ENCODE measurements around the gene FLACC1. TPM values are rescaled to one million over a fixed set of nuclear protein-coding genes. Genes with fewer than 3 reads are reported as not detected.
A peak's percentile ranks its signal among the peaks of the same experiment; 100 is the strongest.

The FLACC1 gene
- total RNA-seq, 2 donors from 2014 or later = 4.9 to 5.7 TPM

DNA sequence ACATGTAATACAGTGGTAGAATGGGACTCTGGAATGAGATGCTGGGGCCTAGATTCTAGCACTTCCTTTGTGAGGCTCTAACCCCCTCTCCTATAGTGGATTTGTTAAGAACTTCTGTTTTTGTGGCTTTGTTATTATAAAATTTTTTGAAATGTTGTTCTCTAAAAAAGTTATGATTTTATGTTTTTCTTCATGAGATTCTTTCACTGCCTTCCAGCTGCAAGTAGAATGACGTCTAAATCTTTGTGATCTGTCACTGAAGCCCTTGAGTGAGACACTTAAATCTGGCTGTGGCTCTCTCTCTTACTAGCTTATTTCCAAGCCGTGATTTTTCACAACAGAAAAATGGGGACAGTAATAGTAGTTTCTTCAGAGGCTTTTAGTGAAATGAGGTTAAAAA is 95.2 kb downstream of the FLACC1 start:
- ATAC-seq = no peak
- intact Hi-C loops (cut with DNase I) = no loop called here
- no peak for DNase-seq

- intact Hi-C loops (cut with DNase I) = no loop called here
- ATAC-seq = no peak
Observed at GRCh38 chr2:201261471-201261870, 95.7 kb downstream of the FLACC1 start.

GRCh38 chr2:201260302-201260800 is 96.8 kb downstream of the FLACC1 start, which contains the start of gene CASP8:
TSS of gene CASP8 (plus strand) at chr2:201260536. CDS start at chr2:201266487, 5,951 bp downstream.
- peak; percentile 29 for DNase-seq
- intact Hi-C loops (cut with DNase I) = no loop called here

More at GRCh38 chr2:201261471-201261870, 95.7 kb downstream of the FLACC1 start:
- DNase-seq = no peak

DNA sequence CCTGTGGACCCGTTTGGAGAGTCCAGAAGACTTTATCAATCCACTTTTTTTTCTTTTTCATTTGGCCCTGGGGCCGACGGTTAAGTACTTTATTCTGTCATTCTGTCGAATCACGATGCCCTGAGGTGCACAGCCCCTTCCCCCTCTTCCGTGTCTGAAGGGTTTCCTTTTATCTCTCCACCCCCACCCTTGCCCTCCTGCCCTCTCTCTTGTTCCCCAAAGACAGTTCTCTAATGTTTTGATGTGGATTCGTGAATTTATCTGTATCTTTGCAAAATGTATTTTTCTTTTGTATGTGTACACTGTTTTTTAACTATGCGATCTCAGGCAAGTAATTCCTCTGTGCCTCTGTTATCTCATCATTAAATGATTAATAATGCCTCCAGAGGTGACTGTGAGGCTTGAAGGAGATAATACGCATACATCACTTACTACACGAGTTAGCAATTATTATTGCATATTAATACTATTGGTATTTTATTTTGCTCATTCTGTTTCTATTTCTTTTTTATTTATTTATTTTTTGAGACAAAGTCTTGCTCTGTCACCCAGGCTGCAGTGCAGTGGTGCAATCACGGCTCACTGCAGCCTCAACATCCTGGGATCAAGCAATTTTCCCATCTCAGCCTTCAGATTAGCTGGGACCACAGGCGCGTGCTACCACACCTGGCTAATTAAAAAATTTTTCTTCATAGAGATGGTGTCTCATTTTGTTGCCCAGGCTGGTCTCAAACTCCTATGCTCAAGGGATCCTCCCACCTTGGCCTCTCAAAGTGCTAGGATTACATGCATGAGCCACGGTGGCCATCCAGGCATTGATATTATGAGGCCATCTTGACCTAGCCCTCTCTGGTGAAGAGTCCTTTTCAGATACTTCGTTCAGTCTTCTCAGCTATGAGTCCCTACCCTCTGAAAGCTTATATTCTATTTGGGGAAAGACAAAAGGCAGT is 98.2 kb downstream of the FLACC1 start:
- intact Hi-C loops (cut with DNase I) = no loop called here
- no peak for DNase-seq

More at GRCh38 chr2:201260302-201260800, 96.8 kb downstream of the FLACC1 start, which contains the start of gene CASP8:
- peak in 1 of 2 donors; percentile 34 for ATAC-seq

GRCh38 chr2:201257956-201258665 is 99.0 kb downstream of the FLACC1 start:
- DNase-seq (peak; percentile 83), ATAC-seq (peak; percentile 76 to 84)
- intact Hi-C loops (cut with DNase I) = no loop called here

More for the DNA sequence above, 98.2 kb downstream of the FLACC1 start:
- peak in 1 of 2 donors; percentile 10 for ATAC-seq

DNA sequence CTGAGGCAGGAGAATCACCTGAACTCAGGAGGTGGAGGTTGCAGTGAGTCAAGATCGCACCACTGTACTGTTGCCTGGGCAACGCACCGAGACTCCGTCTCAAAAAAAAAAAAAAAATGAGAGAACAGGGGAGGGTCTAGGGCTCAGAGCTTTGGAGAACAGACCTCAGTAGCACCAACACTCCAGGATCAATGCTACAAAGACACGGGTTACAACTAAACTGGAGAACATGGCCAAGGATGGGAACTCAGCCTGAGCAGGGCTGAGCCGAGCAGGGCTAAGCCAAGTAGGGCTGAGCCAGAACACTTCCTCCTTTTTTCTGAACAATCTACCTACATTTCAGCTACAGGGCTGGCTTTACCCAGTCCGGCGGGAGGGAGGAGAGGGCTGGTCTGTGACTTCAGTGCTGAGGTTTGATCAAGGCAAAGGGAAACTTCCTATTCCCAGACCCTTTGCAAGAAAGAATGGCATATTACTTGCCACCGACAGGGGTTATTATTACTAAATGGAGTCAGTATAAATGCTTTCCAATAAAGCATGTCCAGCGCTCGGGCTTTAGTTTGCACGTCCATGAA is 99.7 kb downstream of the FLACC1 start:
- peak; percentile 47 to 75 for ATAC-seq
- DNase-seq = peak; percentile 40
- intact Hi-C loops (cut with DNase I) = no loop called here

GRCh38 chr2:201256082-201256481 is 101.1 kb downstream of the FLACC1 start:
- intact Hi-C loops (cut with DNase I) = no loop called here
- ATAC-seq (no peak), DNase-seq (no peak)

GRCh38 chr2:201255408-201256033 is 101.6 kb downstream of the FLACC1 start:
- intact Hi-C loops (cut with DNase I) = no loop called here
- ATAC-seq = no peak
- no peak for DNase-seq

DNA sequence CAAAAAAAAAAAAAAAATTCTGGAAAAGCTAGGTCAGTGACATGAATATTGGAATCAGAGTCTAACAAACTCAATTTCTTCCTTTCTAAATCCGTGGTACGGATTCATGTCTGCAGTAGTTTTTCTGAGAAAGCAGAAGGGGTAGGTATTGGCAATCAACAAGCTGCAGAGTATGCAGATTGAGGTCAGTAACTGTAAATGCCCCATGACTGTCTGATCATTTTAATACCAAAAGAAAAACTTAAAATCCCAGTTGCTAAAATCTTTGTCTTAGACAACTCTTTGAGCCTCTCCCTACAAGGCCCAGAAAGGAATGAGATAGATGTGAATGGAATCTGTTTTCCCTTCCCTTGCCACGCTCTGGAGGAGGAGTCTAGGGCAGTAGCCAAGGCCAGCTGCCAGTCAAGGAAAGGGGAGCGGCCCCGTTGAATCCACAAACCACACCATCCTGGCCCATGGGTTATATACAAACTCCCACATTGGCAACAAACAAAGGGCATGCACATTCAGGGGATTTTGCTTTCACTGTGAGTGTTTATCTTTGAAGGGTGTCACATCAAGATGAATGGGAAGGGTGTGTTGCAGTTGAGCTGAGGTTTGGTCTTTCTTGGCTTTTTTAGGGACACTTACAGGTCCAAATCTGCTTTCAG is 102.9 kb downstream of the FLACC1 start:
- intact Hi-C loops (cut with DNase I) = no loop called here
- ATAC-seq (peak in 1 of 2 donors; percentile 26), DNase-seq (no peak)

DNA sequence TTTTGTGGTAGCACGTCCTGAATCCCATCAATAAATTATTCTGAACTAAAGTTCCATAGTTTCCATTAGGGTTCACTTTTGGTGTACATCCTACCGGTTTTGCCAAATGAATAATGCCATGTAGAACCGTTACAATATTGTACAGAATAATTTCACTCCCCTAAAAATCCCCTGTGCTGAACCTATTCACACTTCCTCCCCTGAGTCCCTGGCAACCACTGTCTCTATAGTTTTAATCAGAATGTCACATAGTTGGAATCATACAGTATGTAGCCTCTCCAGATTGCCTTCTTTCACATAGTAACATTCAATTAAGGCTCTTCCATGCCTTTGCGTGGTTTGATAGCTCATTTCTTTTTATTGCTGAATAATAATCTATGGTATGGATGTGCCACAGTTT is 106.4 kb downstream of the FLACC1 start:
- DNase-seq (no peak), ATAC-seq (no peak)
- intact Hi-C loops (cut with DNase I) = no loop called here

GRCh38 chr2:201249889-201250288 is 107.3 kb downstream of the FLACC1 start:
- no peak for DNase-seq
- intact Hi-C loops (cut with DNase I) = no loop called here
- no peak for ATAC-seq

DNA sequence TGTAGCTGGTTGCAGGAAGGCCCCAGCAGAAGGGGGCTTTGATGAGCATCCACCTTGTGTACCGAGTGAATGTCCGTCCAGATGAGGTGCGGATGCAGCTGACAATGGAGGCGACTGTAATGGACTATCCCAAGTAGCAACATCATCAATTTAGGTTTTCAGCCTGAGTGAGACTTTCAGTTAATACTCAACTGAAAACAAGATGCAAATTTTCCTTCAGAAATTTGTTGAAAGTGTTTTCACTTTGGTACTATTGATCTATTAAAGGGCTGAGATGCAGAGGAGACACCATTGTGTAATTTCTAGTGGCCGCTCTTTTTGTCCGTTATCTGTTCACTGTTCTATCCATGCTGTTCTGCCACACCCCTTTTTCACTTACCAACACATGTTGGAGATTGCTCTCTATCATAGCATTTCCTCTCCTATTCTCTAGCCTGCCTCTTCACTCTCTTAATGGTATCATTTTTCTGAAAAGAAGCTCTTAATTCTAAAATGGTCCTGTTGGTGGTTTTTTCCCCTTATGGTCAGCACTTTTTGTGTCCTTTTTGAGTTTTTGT is 108.8 kb downstream of the FLACC1 start:
- intact Hi-C loops (cut with DNase I) = no loop called here
- ATAC-seq = no peak

DNA sequence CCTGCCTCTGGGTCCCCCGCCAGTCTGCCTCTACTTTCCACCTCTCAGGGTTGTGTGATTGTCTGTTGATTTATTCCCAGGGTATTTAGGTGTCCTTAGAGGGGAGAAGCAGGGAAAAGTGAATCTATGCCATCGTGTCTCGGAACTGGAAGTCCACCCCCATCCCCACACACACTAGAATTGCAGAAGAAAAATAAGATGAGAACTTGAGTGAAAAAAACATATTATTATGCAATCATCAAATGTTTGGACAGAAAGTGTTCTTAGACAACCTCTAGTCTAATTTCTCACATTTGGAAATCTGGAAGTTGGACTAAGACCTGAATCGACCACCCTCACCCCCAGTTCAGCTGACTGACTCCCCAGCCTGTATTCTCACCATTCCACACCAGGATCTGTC is 110.9 kb downstream of the FLACC1 start:
- peak in 1 of 2 donors; percentile 8 for ATAC-seq
- no peak for DNase-seq
- intact Hi-C loops (cut with DNase I) = no loop called here

More for the DNA sequence above, 108.8 kb downstream of the FLACC1 start:
- DNase-seq = no peak

- DNase-seq = no peak
- intact Hi-C loops (cut with DNase I) = no loop called here
- no peak for ATAC-seq
Observed at GRCh38 chr2:201244829-201245228, 112.3 kb downstream of the FLACC1 start.

- ATAC-seq = no peak
- DNase-seq = no peak
- intact Hi-C loops (cut with DNase I) = no loop called here
Observed at GRCh38 chr2:201242571-201243277, 114.4 kb downstream of the FLACC1 start.

DNA sequence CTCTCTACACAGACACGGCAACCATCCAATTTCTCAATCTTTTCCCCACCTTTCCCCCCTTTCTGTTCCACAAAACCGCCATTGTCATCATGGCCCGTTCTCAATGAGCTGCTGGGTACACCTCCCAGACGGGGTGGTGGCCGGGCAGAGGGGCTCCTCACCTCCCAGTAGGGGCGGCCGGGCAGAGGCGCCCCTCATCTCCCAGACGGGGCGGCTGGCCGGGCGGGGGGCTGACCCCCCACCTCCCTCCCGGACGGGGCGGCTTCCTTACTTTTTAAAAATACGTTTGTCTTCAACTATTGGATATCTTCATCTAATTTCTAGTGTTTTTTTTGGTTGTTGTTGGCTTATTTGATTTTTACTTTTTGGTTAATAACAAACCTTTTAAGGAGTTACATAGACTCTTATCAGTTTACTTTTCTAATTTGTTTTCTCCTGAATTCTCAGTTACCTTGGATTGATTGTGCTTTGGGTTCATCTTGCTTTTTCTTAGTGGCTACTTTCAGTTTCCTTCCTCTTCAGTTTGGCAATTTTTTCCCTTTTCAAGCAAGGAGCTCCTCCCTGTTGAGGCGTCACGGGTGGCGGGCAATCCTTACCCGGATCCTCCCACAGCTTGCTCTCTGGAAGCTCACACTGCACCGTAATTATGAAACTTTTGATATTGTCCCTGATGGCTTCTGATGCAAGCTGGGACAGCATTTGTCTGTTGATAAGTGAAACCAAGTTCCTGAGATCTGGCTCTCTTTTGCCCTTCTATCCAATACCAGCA is 117.8 kb downstream of the FLACC1 start:
- DNase-seq (peak; percentile 81), ATAC-seq (peak; percentile 82 to 83)
- intact Hi-C loops (cut with DNase I) = loop anchor here (5.0 to 10.0 kb wide), 2 partner anchors 115 to 123 kb away; partner anchors contain the start of gene FLACC1 (in 1 of the 2)

Data from left cardiac atrium (tissue), 4 donors.